GM18511 (cell line): ENCODE measurements around the gene NHLRC2.
A peak's percentile ranks its signal among the peaks of the same experiment; 100 is the strongest.
"Not testable (repeated sequence)": the region's sequence is repeated elsewhere in the genome, so short reads cannot be mapped to it uniquely, and the experiment has no call there.

ENCODE experiments used
- ATAC-seq: cut with Tn5 transposase; IDR thresholded peaks from one replicate; pipeline ENCODE4 v1.9.1; 2021; ENCODE audit warnings: mild to moderate bottlenecking, moderate library complexity; ENCODE audit not compliant: unreplicated experiment

NHLRC2 gene, protein sequence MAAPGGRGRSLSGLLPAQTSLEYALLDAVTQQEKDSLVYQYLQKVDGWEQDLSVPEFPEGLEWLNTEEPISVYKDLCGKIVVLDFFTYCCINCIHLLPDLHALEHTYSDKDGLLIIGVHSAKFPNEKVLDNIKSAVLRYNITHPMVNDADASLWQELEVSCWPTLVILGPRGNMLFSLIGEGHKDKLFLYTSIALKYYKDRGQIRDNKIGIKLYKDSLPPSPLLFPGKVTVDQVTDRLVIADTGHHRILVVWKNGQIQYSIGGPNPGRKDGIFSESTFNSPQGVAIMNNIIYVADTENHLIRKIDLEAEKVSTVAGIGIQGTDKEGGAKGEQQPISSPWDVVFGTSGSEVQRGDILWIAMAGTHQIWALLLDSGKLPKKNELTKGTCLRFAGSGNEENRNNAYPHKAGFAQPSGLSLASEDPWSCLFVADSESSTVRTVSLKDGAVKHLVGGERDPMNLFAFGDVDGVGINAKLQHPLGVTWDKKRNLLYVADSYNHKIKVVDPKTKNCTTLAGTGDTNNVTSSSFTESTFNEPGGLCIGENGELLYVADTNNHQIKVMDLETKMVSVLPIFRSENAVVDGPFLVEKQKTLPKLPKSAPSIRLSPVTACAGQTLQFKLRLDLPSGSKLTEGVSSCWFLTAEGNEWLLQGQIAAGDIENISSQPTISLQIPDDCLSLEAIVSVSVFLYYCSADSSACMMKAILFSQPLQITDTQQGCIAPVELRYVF

DNA sequence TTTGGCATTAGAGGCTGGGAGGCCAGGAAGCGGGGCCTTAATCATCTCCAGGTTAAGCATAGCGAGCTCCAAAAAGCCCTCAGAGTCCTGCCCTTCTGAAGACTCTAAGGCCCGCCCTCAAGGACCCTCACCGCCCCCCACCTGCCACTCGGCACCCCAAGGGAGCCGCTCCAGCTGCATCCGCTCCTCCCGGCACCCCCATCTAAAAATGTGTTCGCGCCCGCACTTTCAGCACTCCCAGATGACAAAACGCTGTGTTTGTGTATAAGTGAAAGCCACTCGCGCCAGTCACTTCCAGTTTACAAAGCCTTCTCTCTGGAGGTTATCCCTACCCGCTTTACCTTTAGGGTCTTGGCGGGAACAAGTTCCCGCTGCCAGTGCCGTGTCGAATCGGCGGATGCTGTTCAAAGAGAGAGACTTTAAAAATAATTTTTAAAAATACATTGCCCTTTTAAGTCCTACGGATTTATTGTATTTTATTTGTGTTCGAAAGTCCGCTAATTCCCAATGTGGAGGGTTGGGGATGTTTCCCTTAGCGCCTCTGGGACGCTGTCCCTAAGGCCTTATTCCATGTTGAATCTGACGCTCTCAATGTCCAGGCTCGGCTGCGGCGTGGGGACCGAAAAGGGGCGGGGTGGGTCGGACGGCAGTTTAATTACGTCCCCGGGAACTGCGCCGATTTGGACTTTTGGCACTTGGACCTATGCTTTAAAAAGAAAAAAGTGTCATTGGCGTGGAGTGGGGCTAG lies at the start of gene NHLRC2, which contains the start of gene DCLRE1A:
Gene NHLRC2 (plus strand): TSS at position 649 of the 748 bp plus-strand sequence. CDS start 212 bp downstream, outside the sequence.
Gene DCLRE1A (minus strand): TSS at position 70 of the 748 bp plus-strand sequence. CDS start 900 bp downstream, outside the sequence.
- peak; percentile 55 for ATAC-seq

DNA sequence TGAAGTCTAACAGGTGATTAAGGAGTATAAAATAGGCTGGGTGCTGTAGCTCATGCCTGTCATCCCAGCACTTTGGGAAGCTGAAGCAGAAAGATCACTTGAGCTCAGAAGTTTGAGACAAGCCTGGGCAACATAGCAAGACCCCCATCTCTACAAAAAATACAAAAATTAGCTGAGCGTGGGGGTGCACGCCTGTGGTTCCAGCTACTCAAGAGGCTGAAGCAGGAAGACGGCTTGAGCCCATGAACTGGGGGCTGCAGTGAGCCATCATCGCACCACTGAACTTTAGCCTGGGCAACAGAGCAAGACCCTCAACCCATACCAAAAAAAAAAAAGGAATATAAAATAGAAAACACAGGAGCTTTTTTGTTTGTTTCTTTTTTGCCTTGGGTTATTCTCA lies 48.0 kb upstream of the NHLRC2 start:
- no peak for ATAC-seq

DNA sequence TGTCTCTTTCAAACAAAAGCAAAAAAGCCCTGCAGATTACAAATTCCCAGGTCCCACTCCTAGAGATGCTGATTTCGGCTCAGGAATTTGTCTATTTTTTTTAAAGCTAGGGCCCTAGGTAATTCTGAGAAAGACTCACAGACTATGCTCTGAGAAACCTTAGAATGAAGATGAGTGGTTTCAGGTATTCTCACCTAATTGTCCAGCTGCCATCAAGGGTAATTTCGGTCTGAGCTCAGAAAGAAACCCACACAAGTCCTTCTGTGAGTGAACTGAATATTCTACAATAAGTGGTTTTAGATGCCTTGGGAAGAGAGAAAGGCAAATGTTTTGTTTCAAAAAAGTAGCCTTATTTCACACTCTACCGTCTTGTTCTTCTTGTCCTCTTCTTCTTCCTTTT lies 46.3 kb upstream of the NHLRC2 start:
- no peak for ATAC-seq

DNA sequence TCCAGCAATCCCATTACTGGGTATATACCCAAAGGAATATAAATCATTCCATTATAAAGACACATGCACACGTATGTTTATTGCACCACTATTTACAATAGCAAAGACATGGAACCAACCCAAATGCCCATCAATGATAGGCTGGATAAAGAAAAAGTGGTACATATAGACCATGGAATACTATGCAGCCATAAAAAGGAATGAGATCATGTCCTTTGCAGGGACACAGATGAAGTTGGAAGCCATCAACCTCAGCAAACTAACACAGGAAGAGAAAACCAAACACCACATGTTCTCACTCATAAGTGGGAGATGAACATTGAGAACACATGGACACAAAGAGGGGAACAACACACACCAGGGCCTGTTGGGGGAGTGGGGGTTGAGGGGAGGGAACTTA lies 39.8 kb upstream of the NHLRC2 start:
- not testable (repeated sequence) for ATAC-seq

DNA sequence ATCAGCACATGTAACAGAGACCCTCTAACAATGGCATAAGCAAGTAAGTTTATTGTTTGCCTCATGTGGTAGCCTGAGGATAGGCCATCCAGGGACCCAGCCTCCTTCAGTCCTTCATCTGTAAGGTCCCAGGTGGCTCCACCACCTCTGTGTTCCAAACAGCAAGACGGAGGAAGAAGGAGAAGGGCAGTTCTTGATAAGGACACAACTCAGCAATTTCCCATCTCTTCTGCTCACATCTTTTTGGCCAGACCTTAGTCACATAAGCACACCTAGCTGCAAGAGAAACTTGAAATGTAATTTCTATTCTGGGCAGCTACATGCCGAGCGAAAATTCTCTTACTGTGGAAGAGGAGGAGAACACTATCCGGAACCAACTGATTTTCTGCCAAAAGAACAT lies 34.5 kb upstream of the NHLRC2 start:
- no peak for ATAC-seq

DNA sequence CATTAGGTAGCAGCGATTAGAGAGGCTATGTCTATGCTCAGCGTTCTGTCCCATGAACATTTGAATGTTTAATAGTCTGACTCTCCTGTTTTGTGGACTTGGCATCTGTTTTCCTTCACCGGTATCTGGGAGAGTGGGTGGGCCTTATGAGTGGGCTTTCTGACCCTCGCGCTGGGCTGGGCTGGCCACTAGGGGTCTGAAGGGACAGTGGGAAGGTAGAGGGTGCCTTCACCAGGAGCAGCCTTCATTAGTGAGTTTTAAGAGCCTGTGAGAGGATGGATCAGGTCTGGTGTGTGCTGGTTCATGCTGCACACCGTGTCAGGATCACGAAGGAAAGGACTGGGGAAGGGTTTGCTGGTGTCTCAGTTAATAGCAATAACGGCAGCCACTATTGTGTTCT lies 34.0 kb upstream of the NHLRC2 start:
- ATAC-seq: no peak

DNA sequence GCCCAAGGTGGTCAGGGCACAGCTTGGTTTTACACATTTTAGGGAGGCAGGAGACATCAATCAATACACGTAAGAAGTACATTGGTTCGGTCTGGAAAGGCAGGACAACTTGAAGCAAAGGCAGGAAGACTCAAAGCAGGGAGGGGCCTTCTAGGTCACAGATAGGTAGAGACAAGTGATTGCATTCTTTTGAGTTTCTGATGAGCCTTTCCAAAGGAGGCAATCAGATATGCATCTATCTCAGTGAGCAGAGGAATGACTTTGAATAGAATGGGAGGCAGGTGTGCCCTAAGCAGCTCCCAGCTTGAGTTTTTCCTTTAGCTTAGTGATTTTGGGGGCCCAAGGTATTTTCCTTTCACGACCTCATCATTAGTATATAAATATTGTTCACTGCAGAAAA lies 33.2 kb upstream of the NHLRC2 start:
- not testable (repeated sequence) for ATAC-seq

DNA sequence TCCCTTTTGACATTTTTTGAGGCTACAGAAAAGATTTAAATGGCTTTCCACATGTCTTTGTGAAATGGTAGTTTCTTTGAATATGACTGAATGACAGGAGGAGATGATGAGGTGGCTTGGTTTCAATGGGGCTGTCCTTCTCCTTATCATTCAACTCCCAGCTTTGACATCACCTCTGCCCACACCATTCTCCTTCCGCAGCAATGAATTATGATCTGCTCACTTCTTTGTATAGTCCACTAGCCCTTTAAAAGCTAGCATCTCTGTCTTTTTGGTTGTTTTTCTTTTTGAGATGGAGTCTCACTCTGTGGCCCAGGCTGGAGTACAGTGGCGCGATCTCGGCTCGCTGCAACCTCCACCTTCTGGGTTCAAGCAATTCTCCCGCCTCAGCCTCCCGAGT lies 32.3 kb upstream of the NHLRC2 start:
- ATAC-seq: no peak

DNA sequence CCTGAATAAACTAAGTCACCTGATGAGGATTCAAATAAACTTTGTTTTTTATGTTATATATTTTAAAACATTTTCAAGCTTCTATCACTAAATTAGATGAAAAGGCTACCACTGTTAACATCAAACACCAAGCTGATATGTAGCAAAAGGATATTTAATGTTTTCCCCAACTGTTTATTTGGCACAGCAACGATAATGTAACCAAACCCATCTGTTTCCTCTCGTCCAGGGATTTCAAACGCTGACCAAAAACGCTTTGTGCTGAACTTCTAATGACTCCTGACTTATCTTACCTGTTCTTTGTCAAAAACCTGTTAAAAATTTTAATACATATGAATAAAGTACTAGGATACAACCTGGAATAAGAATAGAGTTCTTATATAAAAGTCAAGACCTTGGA lies 31.1 kb upstream of the NHLRC2 start:
- no peak for ATAC-seq

DNA sequence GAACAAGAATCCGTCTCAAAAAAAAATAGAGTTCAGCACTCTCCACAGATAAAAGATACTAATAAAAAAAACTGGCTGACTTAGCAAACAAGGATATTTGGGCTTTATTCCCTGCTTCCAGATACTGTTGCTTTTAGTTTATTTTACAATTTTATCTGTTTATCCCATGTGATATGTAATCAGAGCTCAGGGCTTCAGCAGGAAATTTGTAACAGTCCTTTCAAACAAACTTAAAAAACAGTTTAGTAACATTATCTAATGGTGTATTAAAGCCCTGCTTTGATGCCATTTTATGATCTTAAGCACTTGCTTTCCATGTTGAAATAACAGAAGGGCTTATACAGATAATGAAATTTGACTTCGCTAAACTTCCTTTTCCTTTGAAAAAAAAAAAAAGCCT lies 28.7 kb upstream of the NHLRC2 start:
- no peak for ATAC-seq

DNA sequence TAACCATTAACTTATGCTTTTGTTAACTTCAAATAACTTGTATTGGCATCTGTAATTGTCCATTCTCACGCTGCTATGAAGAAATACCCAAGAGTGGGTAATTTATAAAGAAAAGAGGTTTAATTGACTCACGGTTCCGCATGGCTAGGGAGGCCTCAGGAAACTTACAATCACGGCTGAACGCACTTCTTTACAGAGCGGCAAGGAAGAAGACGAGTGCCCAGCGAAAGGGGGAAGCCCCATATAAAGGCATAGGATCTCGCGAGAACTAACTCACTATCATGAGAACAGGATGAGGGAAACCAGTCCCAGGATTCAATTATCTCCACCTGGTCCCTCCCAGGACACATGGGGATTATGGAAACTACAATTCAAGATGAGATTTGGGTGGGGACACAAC lies 25.9 kb upstream of the NHLRC2 start:
- ATAC-seq: not testable (repeated sequence)

DNA sequence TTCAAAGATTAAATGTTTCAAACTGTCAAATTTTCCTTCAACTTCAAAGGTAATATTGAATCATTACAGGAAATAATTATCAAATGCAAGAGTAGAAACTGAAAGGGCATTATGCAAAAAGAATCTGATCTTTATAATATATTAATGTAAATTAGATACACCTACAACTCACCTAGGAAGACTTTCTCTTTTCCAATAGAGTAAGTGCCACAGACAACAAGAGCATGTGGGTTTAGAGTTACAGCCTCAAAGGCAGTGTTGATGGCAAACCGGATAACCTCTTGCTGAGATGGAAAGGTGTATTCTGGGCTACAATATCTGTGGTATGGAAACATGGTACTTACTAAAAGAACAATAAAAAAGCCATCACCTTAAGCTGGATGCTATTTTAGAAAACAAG lies 12.3 kb upstream of the NHLRC2 start:
- no peak for ATAC-seq

DNA sequence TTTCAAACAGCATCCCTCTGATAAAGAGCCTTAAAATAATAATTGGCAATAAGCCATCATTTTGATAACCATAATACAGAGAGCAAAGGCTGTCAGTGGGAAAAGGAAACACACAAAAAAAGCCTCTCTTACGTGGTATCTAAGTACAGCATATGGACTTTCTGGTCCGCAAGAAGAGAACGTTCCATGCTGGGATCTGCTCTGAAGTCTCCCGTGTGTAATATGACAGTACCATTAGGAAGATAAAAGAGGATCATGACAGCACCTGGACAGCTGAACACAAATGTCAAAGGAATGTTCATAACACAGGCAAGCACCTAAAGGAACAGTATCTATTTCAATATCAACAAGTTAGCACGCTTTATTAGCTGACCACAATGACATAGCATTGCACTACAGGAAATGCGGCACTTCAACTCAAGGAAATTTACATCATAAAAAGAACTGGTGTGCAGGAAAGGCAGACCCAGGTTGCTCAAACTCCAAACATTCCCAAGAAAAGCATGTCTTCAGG lies 10.4 kb upstream of the NHLRC2 start:
- ATAC-seq: no peak

DNA sequence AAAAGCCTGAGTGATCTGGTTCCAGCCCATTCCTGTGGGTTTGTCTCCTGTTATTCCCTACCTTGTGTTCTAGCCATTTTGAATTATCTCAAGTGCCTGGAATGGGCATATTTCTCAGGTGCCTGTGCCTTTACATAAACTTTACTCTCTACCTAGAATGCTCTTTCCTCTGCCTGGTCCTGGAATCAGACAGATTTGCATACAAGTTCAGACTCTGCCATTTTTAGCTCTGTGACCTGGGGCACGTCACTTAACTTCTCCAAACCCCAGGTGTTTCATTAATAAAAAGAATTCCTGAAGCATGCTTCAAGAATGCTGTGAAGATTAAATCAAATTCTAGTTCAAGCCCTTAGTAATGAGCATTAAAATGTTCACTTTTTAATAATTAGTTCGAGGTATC lies 8.4 kb upstream of the NHLRC2 start:
- no peak for ATAC-seq

DNA sequence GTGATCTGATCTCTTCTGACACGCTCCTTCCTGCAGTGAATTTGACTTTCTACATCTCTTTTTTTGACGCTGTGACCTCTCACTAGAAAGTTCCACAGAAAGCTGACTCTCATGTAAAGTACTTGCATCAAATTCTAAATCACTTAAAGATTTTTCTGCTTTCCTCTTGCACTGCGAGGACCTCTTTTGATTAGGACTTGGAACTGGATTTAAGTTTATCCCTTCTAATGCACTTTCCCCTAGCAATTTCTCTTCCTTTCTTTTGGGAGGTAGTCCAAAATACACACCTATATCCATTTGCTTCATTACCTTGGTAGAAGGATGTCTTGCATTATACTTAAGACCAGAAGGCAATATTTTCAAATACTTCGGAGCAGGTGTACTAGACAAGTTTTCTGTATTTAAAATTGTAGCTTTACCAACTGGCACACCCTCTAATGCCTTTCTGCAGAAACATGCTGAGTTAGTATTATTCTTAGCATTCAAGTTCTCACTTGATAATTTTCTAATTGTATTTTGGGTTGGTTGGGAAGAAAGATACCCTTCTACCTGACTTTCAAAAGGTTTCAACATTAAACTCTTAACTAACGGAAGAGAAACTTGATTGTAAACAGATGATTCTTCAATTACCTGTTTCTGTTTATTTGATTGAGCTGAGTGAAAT lies 5.2 kb upstream of the NHLRC2 start:
- no peak for ATAC-seq

DNA sequence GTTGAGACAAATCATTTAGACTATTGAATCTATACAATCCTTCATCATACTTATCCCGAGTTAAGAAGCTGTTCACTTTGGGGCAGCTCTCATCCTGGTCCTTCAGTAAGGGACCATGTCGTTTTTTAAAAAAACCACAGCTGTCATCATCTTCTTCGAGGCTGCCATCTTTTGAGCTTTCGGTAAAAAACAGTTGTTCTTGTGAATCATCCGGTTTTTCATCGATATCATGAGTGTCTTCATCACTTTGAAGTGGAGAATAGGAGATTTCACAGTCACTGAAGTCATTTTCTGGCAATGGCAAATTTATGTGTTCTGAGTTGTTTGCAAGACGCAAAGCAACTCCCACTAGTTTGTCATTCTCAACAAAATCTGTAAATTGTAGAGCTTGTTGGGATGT lies 4.5 kb upstream of the NHLRC2 start:
- no peak for ATAC-seq

DNA sequence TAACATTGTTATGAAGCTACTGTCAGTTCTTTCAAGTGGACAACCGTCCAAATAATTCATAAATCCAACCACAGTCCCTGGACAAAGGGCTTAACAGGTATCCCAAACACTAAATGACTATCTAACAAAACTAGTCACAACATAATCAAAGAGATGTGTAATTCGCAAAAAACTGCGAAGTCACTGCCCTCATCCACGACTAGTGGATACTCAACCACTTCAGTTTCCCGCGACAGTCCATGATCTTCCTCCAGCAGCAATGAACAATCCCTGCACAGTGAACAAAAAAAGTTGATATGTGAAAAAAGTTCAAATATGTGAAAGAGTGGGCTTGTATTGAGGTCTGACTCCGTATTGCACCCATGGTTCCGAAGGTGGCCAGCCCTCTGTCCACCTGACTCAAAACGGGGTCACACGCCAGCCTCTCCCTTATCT lies 866 bp upstream of the NHLRC2 start:
- no peak for ATAC-seq

DNA sequence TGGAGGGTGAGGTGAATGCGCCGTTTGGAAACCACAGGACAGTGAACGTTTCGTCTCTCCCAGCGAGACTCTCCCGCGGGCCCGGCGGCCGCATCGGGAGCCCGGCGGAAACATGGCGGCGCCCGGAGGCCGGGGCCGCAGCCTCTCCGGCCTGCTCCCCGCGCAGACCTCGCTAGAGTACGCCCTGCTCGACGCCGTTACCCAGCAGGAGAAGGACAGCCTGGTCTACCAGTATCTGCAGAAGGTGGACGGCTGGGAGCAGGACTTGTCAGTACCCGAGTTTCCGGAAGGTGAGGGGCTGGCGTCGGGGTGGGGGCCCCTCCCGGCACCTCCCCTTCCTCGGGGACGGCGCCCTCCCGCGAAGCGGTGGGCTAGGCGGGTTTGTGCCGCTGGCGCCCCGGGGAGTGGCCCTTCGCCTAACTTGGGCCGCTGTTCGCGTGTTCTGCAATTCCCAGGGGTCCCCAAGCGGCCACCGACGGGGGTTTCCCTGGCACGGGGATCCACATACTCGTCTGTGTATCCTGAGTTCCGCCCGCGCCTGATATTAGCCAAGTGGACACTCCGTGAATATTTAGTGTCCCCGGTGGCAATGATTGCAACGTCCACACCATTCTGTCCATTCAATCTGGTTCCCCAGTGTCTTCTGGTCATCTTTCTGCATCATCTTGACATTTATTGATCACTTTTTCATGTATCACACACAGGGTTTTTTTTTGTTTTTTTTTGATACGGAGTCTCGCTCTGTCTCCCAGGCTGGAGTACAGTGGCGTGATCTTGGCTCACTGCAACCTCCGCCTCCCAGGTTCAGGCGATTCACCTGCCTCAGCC lies 514 bp downstream of the NHLRC2 start:
- ATAC-seq: peak; percentile 37

DNA sequence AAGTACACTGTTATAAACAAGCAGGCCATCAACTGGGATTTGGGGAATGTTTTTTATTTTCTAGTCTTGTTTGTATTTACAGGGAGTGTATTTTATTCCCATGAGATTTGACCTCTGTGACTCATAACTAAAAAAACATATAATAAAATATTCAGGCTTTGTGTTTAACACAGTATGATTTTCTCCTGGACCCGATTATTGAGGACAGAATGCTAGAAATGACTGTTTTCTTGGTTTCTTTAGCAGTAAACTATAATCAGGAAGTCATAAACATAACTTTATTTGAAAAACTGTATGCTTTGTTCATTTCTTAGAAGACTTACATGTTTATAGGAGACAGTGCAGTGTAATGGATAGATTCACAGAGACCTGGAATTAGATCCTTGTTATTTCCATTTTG lies 2.1 kb downstream of the NHLRC2 start:
- ATAC-seq: no peak

DNA sequence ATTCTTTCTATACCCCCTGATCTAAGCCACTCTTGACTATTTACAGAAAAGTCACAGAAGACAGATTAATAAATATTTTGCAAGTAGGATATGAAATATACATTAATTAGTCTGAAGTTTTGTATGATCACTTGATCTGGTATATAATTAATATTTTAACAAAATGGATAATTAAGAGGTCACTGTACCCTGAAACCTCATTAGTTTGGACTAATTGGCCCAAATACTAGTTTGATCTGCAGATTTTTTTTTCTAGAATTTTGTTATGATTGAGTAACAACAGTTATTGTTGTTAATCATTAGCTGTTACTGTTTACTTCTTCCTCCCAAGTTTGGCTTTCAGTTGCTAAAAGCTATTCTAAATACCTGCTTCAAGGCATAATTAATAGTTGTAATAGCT lies 2.7 kb downstream of the NHLRC2 start:
- no peak for ATAC-seq
